Endothelial cell of umbilical vein (primary cell): ENCODE data around the gene CAMK2G. TPM values are rescaled to one million over a fixed set of nuclear protein-coding genes. Genes with fewer than 3 reads are reported as not detected.

Experiments used
- BruUV-seq: library from RNA; stranded (reverse); fragments of 400-500 nt; replicated peaks from 2 replicates; lab custom pipeline; 2021; lab: Mats Ljungman, UMichigan
- CTCF ChIA-PET: fragments of 300-600, 350-600 bp; sonication (Branson Sonifier 250); formaldehyde crosslinking; loops from one replicate; lab custom pipeline; 2021; ENCODE audit warnings: antibody characterized with exemption, inconsistent platforms; lab: Charles Lee
- POLR2A ChIA-PET: fragments of 300-600, 350-600 bp; sonication (Branson Sonifier 250); formaldehyde crosslinking; loops from one replicate; lab custom pipeline; 2021; ENCODE audit warnings: antibody characterized with exemption, inconsistent platforms; lab: Charles Lee
- DNase-seq: peaks from one replicate; pipeline ENCODE4 v3.0.0-alpha.2; 2011; ENCODE audit warnings: low read depth, low spot score
- FAIRE-seq: peaks from 2 replicates; lab custom pipeline; 2011; peaks lifted over from hg19 to GRCh38; lab: Jason Lieb, UNC
- H2AFZ ChIP-seq: 2 replicates; pipeline ENCODE4 v1.6.0; 2012; ENCODE audit warnings: low read depth, low read length, control low read depth, inconsistent platforms
- H3K27ac ChIP-seq: 2 replicates; pipeline ENCODE4 v1.5.1; 2011; ENCODE audit warnings: low read depth, mild to moderate bottlenecking, control low read depth, low read length, moderate library complexity; ENCODE audit not compliant: insufficient read depth
- H3K27me3 ChIP-seq, 2 experiments: 2 replicates each; pipeline versions ENCODE4 v1.6.0 to v1.6.1; 2011; ENCODE audit warnings: low read length in 2 of 2, mixed read lengths in 1 of 2; ENCODE audit not compliant: control insufficient read depth in 2 of 2, insufficient read depth in 2 of 2
- H3K36me3 ChIP-seq, 2 experiments: 2 replicates in 1 of 2; 3 replicates in 1 of 2; pipeline ENCODE4 v1.5.1; 2011; ENCODE audit warnings: low read length in 2 of 2, mild to moderate bottlenecking in 1 of 2, moderate library complexity in 1 of 2; ENCODE audit not compliant: control insufficient read depth in 2 of 2, insufficient read depth in 2 of 2; ENCODE audit errors: extremely low read depth in 1 of 2
- H3K4me1 ChIP-seq: 3 replicates; pipeline ENCODE4 v1.5.1; 2011; ENCODE audit warnings: mild to moderate bottlenecking, low read length; ENCODE audit not compliant: control insufficient read depth, insufficient read depth; ENCODE audit errors: extremely low read depth
- H3K4me2 ChIP-seq: 2 replicates; pipeline ENCODE4 v1.6.1; 2011; ENCODE audit warnings: low read length, control low read depth, mixed read lengths; ENCODE audit not compliant: insufficient read depth
- H3K4me3 ChIP-seq, 3 experiments: fragments of 200-600 bp in 1 of 3; sonication (generic), shearing (Covaris generic) in 1 of 3; replicated peaks in 1 of 3; 2 replicates each; pipeline ENCODE4 v1.5.1; 2011 to 2016; ENCODE audit warnings: control low read depth in 3 of 3, low read length in 3 of 3, mild to moderate bottlenecking in 2 of 3, inconsistent platforms in 1 of 3, low read depth in 1 of 3, moderate library complexity in 1 of 3; ENCODE audit not compliant: insufficient read depth in 1 of 3
- H3K79me2 ChIP-seq: 2 replicates; pipeline ENCODE4 v1.6.0; 2012; ENCODE audit warnings: low read length, inconsistent platforms; ENCODE audit not compliant: control insufficient read depth, insufficient read depth
- H3K9ac ChIP-seq: replicated peaks from 2 replicates; pipeline ENCODE3; 2011; ENCODE audit warnings: low read length, control low read depth; ENCODE audit not compliant: insufficient read depth; ENCODE audit errors: extremely low read depth
- H3K9me1 ChIP-seq: replicated peaks from 3 replicates; pipeline ENCODE4 v1.6.0; 2011; ENCODE audit warnings: mild to moderate bottlenecking, low read length; ENCODE audit not compliant: control insufficient read depth, insufficient read depth; ENCODE audit errors: extremely low read depth
- H3K9me3 ChIP-seq: replicated peaks from 2 replicates; pipeline ENCODE4 v1.5.1; 2012; ENCODE audit warnings: low read length, inconsistent platforms; ENCODE audit not compliant: control insufficient read depth, insufficient read depth
- H4K20me1 ChIP-seq: replicated peaks from 2 replicates; pipeline ENCODE3; 2011; ENCODE audit warnings: mild to moderate bottlenecking, low read length; ENCODE audit not compliant: control insufficient read depth, insufficient read depth; ENCODE audit errors: extremely low read depth
- CTCF ChIP-seq, 2 donors: IDR thresholded peaks; 1 replicate in 1 of 2; 2 replicates in 1 of 2; pipeline ENCODE4 v1.5.1; 2011; ENCODE audit warnings: low read length in 2 of 2, mild to moderate bottlenecking in 2 of 2, moderate library complexity in 2 of 2, control low read depth in 1 of 2, inconsistent platforms in 1 of 2, low read depth in 1 of 2; ENCODE audit not compliant: insufficient read depth in 1 of 2; ENCODE audit errors: extremely low read depth in 1 of 2
- EZH2 ChIP-seq: IDR thresholded peaks from 2 replicates; pipeline ENCODE4 v1.6.1; 2012; ENCODE audit warnings: borderline replicate concordance, low read depth, mild to moderate bottlenecking, moderate library complexity, low read length, inconsistent platforms; ENCODE audit not compliant: severe bottlenecking
- FOS ChIP-seq: IDR thresholded peaks from 2 replicates; pipeline ENCODE4 v1.6.1; 2011; ENCODE audit warnings: mild to moderate bottlenecking, low read length, moderate library complexity, borderline replicate concordance; ENCODE audit not compliant: insufficient read depth
- GATA2 ChIP-seq: IDR thresholded peaks from 2 replicates; pipeline ENCODE4 v1.7.0; 2011; ENCODE audit warnings: low read depth, mild to moderate bottlenecking, moderate library complexity, mixed read lengths, low read length; ENCODE audit not compliant: insufficient read length, insufficient read depth
- JUN ChIP-seq: IDR thresholded peaks from 2 replicates; pipeline ENCODE4 v1.6.1; 2011; ENCODE audit warnings: borderline replicate concordance, low read depth; ENCODE audit not compliant: insufficient read length, insufficient read depth
- MAX ChIP-seq: IDR thresholded peaks from 2 replicates; pipeline ENCODE4 v1.6.1; 2011; ENCODE audit not compliant: insufficient read depth, insufficient read length
- MYC ChIP-seq: IDR thresholded peaks from one replicate; pipeline ENCODE4 v1.6.1; 2011; ENCODE audit warnings: mild to moderate bottlenecking, low read depth, low read length
- POLR2A ChIP-seq: IDR thresholded peaks from 2 replicates; pipeline ENCODE4 v1.6.1; 2012; ENCODE audit warnings: low read depth, mild to moderate bottlenecking, control low read depth, low read length
- POLR2AphosphoS5 ChIP-seq: IDR thresholded peaks from 2 replicates; pipeline ENCODE4 v1.6.1; 2012; ENCODE audit warnings: low read depth, mild to moderate bottlenecking, control low read depth, low read length, moderate library complexity; ENCODE audit not compliant: insufficient read depth
- dilution Hi-C: fragments of 300-500 bp; cut with MboI; formaldehyde crosslinking; loops from one replicate; pipeline ENCODE4 v1.15.0; 2019; ENCODE audit warnings: low sequenced_read_pairs; ENCODE audit not compliant: extremely low pct_ligation_motif_present
- intact Hi-C: fragments of 100-400 bp; cut with micrococcal nuclease; formaldehyde crosslinking; loops from one replicate; pipeline ENCODE4 v1.10.0; 2022
- polyA plus RNA-seq, 4 experiments: library from polyadenylated mRNA; depleted of rRNA in 3 of 4; stranded (reverse) in 3 of 4; unstranded in 1 of 4; fragments of >200 nt; gene quantifications; 2 replicates each; pipeline versions ENCODE4 v1.2.1 to v1.2.3, GENCODE V29; 2011 to 2012; ENCODE audit warnings: missing spikeins in 1 of 4
- total RNA-seq: library from RNA; stranded (reverse); gene quantifications from 2 replicates; pipeline ENCODE4 v1.2.3, GENCODE V29; 2021

CAMK2G gene
- total and polyA plus RNA-seq, 2 donors (not counting 3 experiments of a cell fraction or from before 2014, with no cell fraction given), result 27.2 to 33.6 TPM

DNA sequence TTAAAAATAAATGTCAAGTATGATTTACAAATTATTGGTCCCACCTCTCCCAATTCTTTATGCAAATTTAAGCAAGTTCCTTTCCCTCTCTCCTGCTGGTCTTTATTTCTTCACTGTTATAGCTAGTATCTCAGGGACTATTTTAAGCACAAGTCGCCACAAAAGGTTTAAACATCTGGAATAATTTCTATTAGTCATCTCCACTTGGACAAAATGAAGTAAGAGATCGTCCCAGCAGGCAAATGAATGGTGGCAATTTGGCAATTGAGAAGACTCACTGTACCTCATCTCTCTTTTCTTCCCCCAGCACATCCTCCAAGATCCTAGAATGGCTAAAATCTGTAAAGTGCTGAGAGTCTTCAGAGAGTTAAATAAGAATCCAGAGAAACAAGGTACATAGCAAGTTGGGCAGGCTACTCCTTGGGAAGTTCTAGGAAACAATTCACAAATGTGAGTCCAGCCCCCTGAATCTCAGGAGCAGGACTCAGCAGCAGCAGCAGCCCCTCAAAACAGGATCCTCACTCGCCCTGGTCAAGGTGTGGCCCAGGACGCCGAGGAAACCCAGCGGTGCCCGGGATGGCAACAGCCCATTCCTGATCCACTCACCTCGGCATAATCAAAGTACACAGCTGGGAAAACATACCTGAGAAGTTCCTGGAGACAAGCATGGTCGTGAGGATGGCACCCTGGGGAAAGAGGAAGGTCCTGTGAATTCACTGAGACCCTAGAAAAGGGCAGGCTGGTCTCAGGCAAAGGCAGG, 32.6 kb downstream of the CAMK2G start:
- FAIRE-seq, result no peak
- no peak overlapping the region for H3K9ac ChIP-seq
- ChIA-PET POLR2A (no interaction called here), CTCF (interaction anchor here (0.8 to 1.1 kb wide), 2 partner anchors 22 to 26 kb away, joined by 3 read pairs; no protein-coding TSS in a partner anchor)
- no peaks in the 10 kb centered on the region for H3K79me2 ChIP-seq
- no peak for TF ChIP-seq MYC
- TF ChIP-seq GATA2, result no peak
- TF ChIP-seq CTCF (IDR thresholded peaks at IDR 0.05; ENCODE audit: extremely low read depth in 1 of 2, insufficient read depth in 1 of 2, low read depth in 1 of 2, low read length in 2 of 2), result no peak
- no peak for TF ChIP-seq FOS
- TF ChIP-seq POLR2A, result no peak
- no peak for TF ChIP-seq JUN
- no peak for TF ChIP-seq EZH2
- no peak for TF ChIP-seq POLR2AphosphoS5
- TF ChIP-seq MAX, result no peak
- no peaks in the 10 kb centered on the region for H3K9me1 ChIP-seq
- no peak overlapping the region for H3K27ac ChIP-seq
- no peak overlapping the region for H2AFZ ChIP-seq
- H4K20me1 ChIP-seq, result no peaks in the 10 kb centered on the region
- no peaks in the 10 kb centered on the region for H3K27me3 ChIP-seq
- H3K4me3 ChIP-seq, result no peak overlapping the region
- H3K36me3 ChIP-seq, result peaks cover 0 to 5% of the 10 kb centered on the region in 2 experiments
- no peak for DNase-seq
- H3K9me3 ChIP-seq, result no peaks in the 10 kb centered on the region
- no peak overlapping the region for H3K4me2 ChIP-seq
- intact Hi-C loops, result no loop called here
- dilution Hi-C loops, result no loop called here
- H3K4me1 ChIP-seq, result peaks cover 28% of the 10 kb centered on the region
- no TSS peak for BruUV-seq
